H1 (cell line): ENCODE results near the gene ZNF799. TPM values are rescaled to one million over a fixed set of nuclear protein-coding genes. Genes with fewer than 3 reads are reported as not detected.

ENCODE experiments used
- CTCF ChIA-PET: fragments of 300-600 bp; sonication (Branson Sonifier 250); formaldehyde crosslinking; loops from one replicate; lab custom pipeline; 2021; ENCODE audit not compliant: partially characterized antibody; lab: Charles Lee
- POLR2A ChIA-PET: fragments of 300-600 bp; sonication (Branson Sonifier 250); formaldehyde crosslinking; loops from one replicate; lab custom pipeline; 2021; ENCODE audit warnings: inconsistent platforms; ENCODE audit not compliant: partially characterized antibody; lab: Charles Lee
- DNase-seq, 2 experiments: peaks; one replicate each; pipeline versions ENCODE4 v3.0.0 to v3.0.0-alpha.2; 2010 to 2022; ENCODE audit warnings: low spot score in 2 of 2, low read depth in 1 of 2, mixed read lengths in 1 of 2
- FAIRE-seq: peaks from 2 replicates; lab custom pipeline; 2011; peaks lifted over from hg19 to GRCh38; lab: Jason Lieb, UNC
- H2AFZ ChIP-seq: 2 replicates; pipeline ENCODE4 v1.8.1; 2012; ENCODE audit warnings: low read length, inconsistent platforms
- H2AK5ac ChIP-seq: 2 replicates; pipeline ENCODE4 v1.6.1; 2013; ENCODE audit warnings: low read depth, low read length
- H2BK120ac ChIP-seq: replicated peaks from 2 replicates; pipeline ENCODE3; 2013; ENCODE audit warnings: low read depth, low read length, inconsistent platforms
- H2BK12ac ChIP-seq: 2 replicates; pipeline ENCODE4 v1.6.1; 2013; ENCODE audit warnings: low read depth, low read length
- H2BK15ac ChIP-seq: 2 replicates; pipeline ENCODE4 v1.6.1; 2013; ENCODE audit warnings: low read length
- H2BK20ac ChIP-seq: 2 replicates; pipeline ENCODE4 v1.6.1; 2013; ENCODE audit warnings: low read length
- H2BK5ac ChIP-seq: 2 replicates; pipeline ENCODE4 v1.6.1; 2013; ENCODE audit warnings: low read depth, low read length
- H3K14ac ChIP-seq: 2 replicates; pipeline ENCODE4 v1.6.1; 2013; ENCODE audit warnings: inconsistent platforms; ENCODE audit not compliant: insufficient read length
- H3K18ac ChIP-seq: 2 replicates; pipeline ENCODE4 v1.6.1; 2013; ENCODE audit warnings: low read length; ENCODE audit errors: extremely low read depth
- H3K23ac ChIP-seq: 2 replicates; pipeline ENCODE4 v1.6.1; 2013; ENCODE audit warnings: inconsistent platforms; ENCODE audit not compliant: insufficient read length
- H3K23me2 ChIP-seq: 2 replicates; pipeline ENCODE4 v1.6.1; 2013; ENCODE audit warnings: low read depth, low read length
- H3K27ac ChIP-seq: 2 replicates; pipeline ENCODE4 v1.6.1; 2011; ENCODE audit warnings: low read depth, low read length, inconsistent platforms
- H3K27me3 ChIP-seq, 4 experiments: replicated peaks in 1 of 4; 1 replicate in 1 of 4; 2 replicates in 3 of 4; pipeline versions ENCODE4 v1.6.1 to v1.8.1; 2011 to 2013; ENCODE audit warnings: low read length in 3 of 4, mild to moderate bottlenecking in 3 of 4, inconsistent platforms in 2 of 4, mixed read lengths in 2 of 4, moderate library complexity in 1 of 4; ENCODE audit not compliant: control insufficient read depth in 3 of 4, insufficient read depth in 3 of 4; ENCODE audit errors: extremely low read depth in 1 of 4
- H3K36me3 ChIP-seq, 4 experiments: 2 replicates each; pipeline versions ENCODE4 v1.6.1 to v1.8.1; 2011 to 2013; ENCODE audit warnings: mild to moderate bottlenecking in 4 of 4, low read length in 3 of 4, moderate library complexity in 2 of 4, control low read depth in 1 of 4, inconsistent platforms in 1 of 4; ENCODE audit not compliant: insufficient read depth in 4 of 4, control insufficient read depth in 2 of 4
- H3K4ac ChIP-seq: replicated peaks from 2 replicates; pipeline ENCODE3; 2013; ENCODE audit warnings: low read length, low read depth, mixed read lengths, inconsistent platforms; ENCODE audit not compliant: insufficient read length
- H3K4me1 ChIP-seq, 4 experiments: replicated peaks in 1 of 4; 1 replicate in 1 of 4; 2 replicates in 3 of 4; pipeline versions ENCODE4 v1.6.1 to v1.8.1; 2011 to 2013; ENCODE audit warnings: low read length in 3 of 4, inconsistent platforms in 2 of 4, mixed read lengths in 1 of 4; ENCODE audit not compliant: insufficient read depth in 4 of 4, control insufficient read depth in 3 of 4
- H3K4me2 ChIP-seq, 2 experiments: 2 replicates each; pipeline versions ENCODE4 v1.6.1 to v1.8.1; 2011 to 2013; ENCODE audit warnings: low read depth in 2 of 2, low read length in 2 of 2, control low read depth in 1 of 2, inconsistent platforms in 1 of 2, mild to moderate bottlenecking in 1 of 2; ENCODE audit not compliant: insufficient read depth in 1 of 2
- H3K4me3 ChIP-seq, 4 experiments: fragments of 200-600, 300-600 bp in 1 of 4; sonication (generic), shearing (Covaris generic), sonication (Bioruptor Twin) in 1 of 4; 2 replicates each; pipeline versions ENCODE4 v1.5.1 to v1.8.1; 2011 to 2016; ENCODE audit warnings: low read length in 4 of 4, low read depth in 3 of 4, control low read depth in 2 of 4, inconsistent platforms in 2 of 4, mild to moderate bottlenecking in 2 of 4, mixed read lengths in 1 of 4, moderate library complexity in 1 of 4; ENCODE audit not compliant: insufficient read depth in 2 of 4; ENCODE audit errors: extremely low read depth in 1 of 4
- H3K56ac ChIP-seq: replicated peaks from 2 replicates; pipeline ENCODE3; 2013; ENCODE audit warnings: low read depth, mild to moderate bottlenecking, mixed read lengths, low read length, inconsistent platforms; ENCODE audit not compliant: insufficient read length
- H3K79me1 ChIP-seq: 2 replicates; pipeline ENCODE4 v1.6.1; 2013; ENCODE audit warnings: low read depth, low read length, control low read depth
- H3K79me2 ChIP-seq, 2 experiments: 2 replicates each; pipeline versions ENCODE4 v1.6.1 to v1.8.1; 2012 to 2013; ENCODE audit warnings: low read length in 2 of 2, mild to moderate bottlenecking in 2 of 2, inconsistent platforms in 1 of 2; ENCODE audit not compliant: insufficient read depth in 2 of 2, control insufficient read depth in 1 of 2
- H3K9ac ChIP-seq, 4 experiments: replicated peaks in 1 of 4; 1 replicate in 1 of 4; 2 replicates in 3 of 4; pipeline versions ENCODE4 v1.6.1 to v1.8.1; 2011 to 2013; ENCODE audit warnings: low read depth in 3 of 4, low read length in 3 of 4, control low read depth in 2 of 4, mild to moderate bottlenecking in 2 of 4, moderate library complexity in 2 of 4, inconsistent platforms in 1 of 4; ENCODE audit errors: extremely low read depth in 1 of 4
- H3K9me3 ChIP-seq, 2 experiments: 2 replicates each; pipeline versions ENCODE4 v1.6.1 to v1.8.1; 2012 to 2013; ENCODE audit warnings: mild to moderate bottlenecking in 2 of 2, moderate library complexity in 2 of 2, control low read depth in 1 of 2, inconsistent platforms in 1 of 2, low read depth in 1 of 2, low read length in 1 of 2, mixed read lengths in 1 of 2; ENCODE audit not compliant: insufficient read depth in 2 of 2
- H4K20me1 ChIP-seq, 2 experiments: replicated peaks in 1 of 2; 2 replicates each; pipeline versions ENCODE3 to v1.8.1; 2011 to 2013; ENCODE audit warnings: inconsistent platforms in 2 of 2, low read length in 2 of 2, mild to moderate bottlenecking in 1 of 2; ENCODE audit not compliant: insufficient read depth in 2 of 2, control insufficient read depth in 1 of 2
- H4K5ac ChIP-seq: 2 replicates; pipeline ENCODE4 v1.6.1; 2013; ENCODE audit warnings: low read length, low read depth, mixed read lengths, inconsistent platforms; ENCODE audit not compliant: insufficient read length
- H4K8ac ChIP-seq: 2 replicates; pipeline ENCODE4 v1.8.0; 2013; ENCODE audit warnings: mild to moderate bottlenecking, moderate library complexity, low read length, inconsistent platforms; ENCODE audit not compliant: insufficient read depth; ENCODE audit errors: extremely low read depth
- H4K91ac ChIP-seq: replicated peaks from 2 replicates; pipeline ENCODE3; 2013; ENCODE audit warnings: low read length, mixed read lengths, inconsistent platforms; ENCODE audit not compliant: insufficient read length
- FOSL1 ChIP-seq: IDR thresholded peaks from 2 replicates; pipeline ENCODE4 v1.6.1; 2011; ENCODE audit warnings: mild to moderate bottlenecking, low read depth, low read length, moderate library complexity; ENCODE audit not compliant: insufficient read depth
- KDM5A ChIP-seq: fragments of 200-600 bp; IDR thresholded peaks from 2 replicates; pipeline ENCODE4 v1.7.1; 2012; ENCODE audit warnings: mild to moderate bottlenecking, low read length, inconsistent platforms, mixed read lengths
- RBBP5 ChIP-seq: IDR thresholded peaks from 2 replicates; pipeline ENCODE4 v1.7.1; 2012; ENCODE audit warnings: low read depth, mild to moderate bottlenecking, inconsistent platforms, low read length, moderate library complexity, borderline replicate concordance
- SAP30 ChIP-seq: fragments of 300-600 bp; sonication (generic); IDR thresholded peaks from 2 replicates; pipeline ENCODE4 v1.7.1; 2012; ENCODE audit warnings: low read length, moderate library complexity, mild to moderate bottlenecking, inconsistent platforms; ENCODE audit not compliant: insufficient read depth, insufficient replicate concordance
- TAF1 ChIP-seq: IDR thresholded peaks from 2 replicates; pipeline ENCODE4 v1.6.1; 2011; ENCODE audit warnings: mild to moderate bottlenecking, low read depth, low read length
- TBP ChIP-seq: IDR thresholded peaks from 2 replicates; pipeline ENCODE4 v1.6.1; 2011; ENCODE audit warnings: low read depth, low read length, improper control_type of control experiment
- WGBS, 2 experiments: shearing (Covaris generic) in 1 of 2; methylation state at CpG; one replicate each; pipeline versions ENCODE4 v1.1.6 to v1.1.7; 2013 to 2015; ENCODE audit warnings: low lambda C conversion rate in 2 of 2, mixed read lengths in 2 of 2, inconsistent platforms in 1 of 2, low coverage in 1 of 2, missing lambda C conversion rate in 1 of 2; ENCODE audit not compliant: insufficient replicate concordance in 2 of 2, insufficient coverage in 1 of 2, insufficient read length in 1 of 2; ENCODE audit errors: extremely low coverage in 1 of 2, missing lambda C conversion rate in 1 of 2; 5-methylcytosine and 5-hydroxymethylcytosine counted together
- polyA plus RNA-seq, 7 experiments: library from polyadenylated mRNA; depleted of rRNA in 3 of 7; stranded (reverse) in 5 of 7; unstranded in 2 of 7; fragments of >200 nt in 5 of 7; fragments of 200-250 nt in 2 of 7; gene quantifications; 1 replicate in 5 of 7; 2 replicates in 1 of 7; 4 replicates in 1 of 7; pipeline versions ENCODE4 v1.2.1 to v1.2.3, GENCODE V29; 2011 to 2013; ENCODE audit warnings: missing spikeins in 2 of 7, mixed read lengths in 2 of 7
- total RNA-seq: library from RNA; stranded (reverse); fragmentation: NEBNext Ultra II Directional; extraction: Animal tissue kit (Norgen Biotek cat#: 25700); gene quantifications from 2 replicates; pipeline ENCODE4 v1.2.1, GENCODE V29; 2021

Gene ZNF799
- total and polyA plus RNA-seq, 2 of the 8 experiments (the other 6 are each of a cell fraction or from before 2014, with no cell fraction given), result 1.00 to 4.2 TPM

GRCh38 chr19:12374026-12374425 lies 27.0 kb downstream of the ZNF799 start:
- H3K27ac ChIP-seq, result no peak overlapping the region
- H3K36me3 ChIP-seq, result no peaks in the 10 kb centered on the region
- DNase-seq (no peak), FAIRE-seq (no peak)
- H3K4me3 ChIP-seq, result no peak overlapping the region
- H2BK12ac ChIP-seq, result no peak overlapping the region
- no peak overlapping the region for H2AFZ ChIP-seq
- no peak overlapping the region for H3K9ac ChIP-seq
- no peaks in the 10 kb centered on the region for H3K27me3 ChIP-seq
- no peak overlapping the region for H2BK15ac ChIP-seq
- H3K23me2 ChIP-seq, result no peaks in the 10 kb centered on the region
- H4K8ac ChIP-seq, result no peak overlapping the region
- no peaks in the 10 kb centered on the region for H4K20me1 ChIP-seq
- ChIA-PET CTCF (no interaction called here), POLR2A (no interaction called here)
- H2BK5ac ChIP-seq, result no peak overlapping the region
- TF ChIP-seq KDM5A (no peak), TBP (no peak), SAP30 (no peak), TAF1 (no peak), RBBP5 (no peak), FOSL1 (no peak)
- no peak overlapping the region for H2BK120ac ChIP-seq
- WGBS, 2 experiments, result 100% methylated on average over 1 of the region's 1 CpG; no CpG with 5 or more reads in 1 of the 2 experiments
- H3K14ac ChIP-seq, result no peak overlapping the region
- H3K56ac ChIP-seq, result no peak overlapping the region
- no peaks in the 10 kb centered on the region for H3K79me2 ChIP-seq
- H2BK20ac ChIP-seq, result no peak overlapping the region
- no peaks in the 10 kb centered on the region for H3K4me1 ChIP-seq
- H3K18ac ChIP-seq, result no peak overlapping the region
- no peaks in the 10 kb centered on the region for H3K79me1 ChIP-seq
- H3K23ac ChIP-seq, result no peak overlapping the region
- H3K4me2 ChIP-seq, result no peak overlapping the region
- H3K9me3 ChIP-seq, result peaks cover 17 to 21% of the 10 kb centered on the region in 2 experiments
- H3K4ac ChIP-seq, result no peak overlapping the region
- H4K5ac ChIP-seq, result no peak overlapping the region
- no peak overlapping the region for H2AK5ac ChIP-seq
- H4K91ac ChIP-seq, result no peak overlapping the region
